Coronary artery (tissue), 2 donors: Measurements from ENCODE around the gene ZNFX1.
A peak's percentile ranks its signal among the peaks of the same experiment; 100 is the strongest.
"Not testable (repeated sequence)": the region's sequence is repeated elsewhere in the genome, so short reads cannot be mapped to it uniquely, and the experiment has no call there.

ENCODE experiments used
- DNase-seq: peaks from one replicate; pipeline ENCODE4 v3.0.0-alpha.2; 2017; ENCODE audit warnings: low spot score
- H3K27ac ChIP-seq, 2 donors: fragments of 200-600 bp; sonication (generic); one replicate each; pipeline ENCODE4 v1.5.1; 2016 to 2019
- H3K4me3 ChIP-seq: fragments of 200-600 bp; sonication (generic); 2 replicates; pipeline ENCODE4 v1.5.1; 2016; ENCODE audit warnings: mild to moderate bottlenecking, moderate library complexity
- CTCF ChIP-seq: fragments of 200-600 bp; sonication (generic); IDR thresholded peaks from one replicate; pipeline ENCODE4 v1.5.1; 2019; ENCODE audit warnings: antibody characterized with exemption

ZNFX1 gene

GRCh38 chr20:49318430-49319207 is 40.8 kb upstream of the ZNFX1 start:
- no peak for DNase-seq
- H3K27ac ChIP-seq = no peak overlapping the region
- TF ChIP-seq CTCF = no peak
- H3K4me3 ChIP-seq = peak overlapping the region; percentile 69

GRCh38 chr20:49318091-49318429 is 40.2 kb upstream of the ZNFX1 start:
- DNase-seq = no peak
- TF ChIP-seq CTCF = no peak
- peak overlapping the region; percentile 69 for H3K4me3 ChIP-seq
- H3K27ac ChIP-seq = no peak overlapping the region

GRCh38 chr20:49316704-49317103 is 38.8 kb upstream of the ZNFX1 start:
- no peak for TF ChIP-seq CTCF
- no peak for DNase-seq
- Histone ChIP-seq H3K27ac (no peak overlapping the region), H3K4me3 (no peak overlapping the region)

GRCh38 chr20:49315580-49315979 is 37.7 kb upstream of the ZNFX1 start:
- TF ChIP-seq CTCF = no peak
- Histone ChIP-seq H3K27ac (no peak overlapping the region), H3K4me3 (no peak overlapping the region)
- no peak for DNase-seq

GRCh38 chr20:49314052-49314451 is 36.2 kb upstream of the ZNFX1 start:
- not testable (repeated sequence) for DNase-seq

GRCh38 chr20:49313283-49313682 is 35.4 kb upstream of the ZNFX1 start:
- no peak for TF ChIP-seq CTCF
- H3K4me3 ChIP-seq = no peak overlapping the region
- no peak overlapping the region for H3K27ac ChIP-seq
- DNase-seq = no peak

More at GRCh38 chr20:49314052-49314451, 36.2 kb upstream of the ZNFX1 start:
- H3K4me3 ChIP-seq, H3K27ac ChIP-seq: not testable (repeated sequence)

GRCh38 chr20:49312661-49313060 is 34.8 kb upstream of the ZNFX1 start:
- DNase-seq = no peak
- no peak overlapping the region for H3K27ac ChIP-seq
- TF ChIP-seq CTCF = no peak
- H3K4me3 ChIP-seq = no peak overlapping the region
